Mesothelial cell of epicardium (in vitro differentiated cells): ENCODE results near the gene HTR1A. TPM values are rescaled to one million over a fixed set of nuclear protein-coding genes. Genes with fewer than 3 reads are reported as not detected.
A peak's percentile ranks its signal among the peaks of the same experiment; 100 is the strongest.

Experiments
- DNase-seq, 2 experiments: peaks; one replicate each; pipeline ENCODE4 v3.0.0; 2021; ENCODE audit warnings: low spot score in 2 of 2; ENCODE audit not compliant: unreplicated experiment in 2 of 2
- H3K27ac Mint-ChIP-seq: 2 replicates; pipeline ENCODE4 v1.8.0; 2021; ENCODE audit warnings: mixed read lengths
- H3K27me3 Mint-ChIP-seq: 2 replicates; pipeline ENCODE4 v1.8.0; 2021; ENCODE audit warnings: low read depth, mixed read lengths
- H3K36me3 Mint-ChIP-seq: 2 replicates; pipeline ENCODE4 v1.8.0; 2021; ENCODE audit warnings: mixed read lengths
- H3K4me1 Mint-ChIP-seq: 2 replicates; pipeline ENCODE4 v1.8.0; 2021; ENCODE audit warnings: mixed read lengths
- H3K4me3 Mint-ChIP-seq: 2 replicates; pipeline ENCODE4 v1.8.0; 2021; ENCODE audit warnings: mild to moderate bottlenecking, moderate library complexity, mixed read lengths
- H3K9me3 Mint-ChIP-seq: 2 replicates; pipeline ENCODE4 v1.8.0; 2021; ENCODE audit warnings: mixed read lengths
- CTCF ChIP-seq: fragments of 200-600 bp; sonication (generic); IDR thresholded peaks from one replicate; pipeline ENCODE4 v1.5.0; 2021; ENCODE audit warnings: antibody characterized with exemption; ENCODE audit not compliant: unreplicated experiment
- total RNA-seq: library from RNA; stranded (reverse); gene quantifications from 3 replicates; pipeline ENCODE4 v1.2.1, GENCODE V29; 2021

The HTR1A gene
- total RNA-seq, 1 donor from 2014 or later: not detected

- peak; percentile 55 for TF ChIP-seq CTCF
- peak in 1 of 2 experiments; percentile 61 for DNase-seq
- H3K36me3 Mint-ChIP-seq: no peaks in the 10 kb centered on the region
- H3K27ac Mint-ChIP-seq: no peak overlapping the region
- no peaks in the 10 kb centered on the region for H3K9me3 Mint-ChIP-seq
- no peak overlapping the region for H3K4me3 Mint-ChIP-seq
- peaks cover 16% of the 10 kb centered on the region for H3K4me1 Mint-ChIP-seq
- H3K27me3 Mint-ChIP-seq: peaks cover 61% of the 10 kb centered on the region
Measured at GRCh38 chr5:63963080-63963735, 963 bp upstream of the HTR1A start.

GRCh38 chr5:63961598-63962161, 565 bp downstream of the HTR1A start:
- DNase-seq: peak in 1 of 2 experiments; percentile 41
- Mint-ChIP-seq H3K9me3 (no peaks in the 10 kb centered on the region), H3K36me3 (no peaks in the 10 kb centered on the region), H3K4me1 (peaks cover 16% of the 10 kb centered on the region), H3K27me3 (peaks cover 75% of the 10 kb centered on the region), H3K27ac (no peak overlapping the region), H3K4me3 (no peak overlapping the region)
- TF ChIP-seq CTCF: no peak

GRCh38 chr5:63961125-63961597, 1.1 kb downstream of the HTR1A start:
- TF ChIP-seq CTCF: no peak
- H3K4me1 Mint-ChIP-seq: peaks cover 16% of the 10 kb centered on the region
- H3K9me3 Mint-ChIP-seq: no peaks in the 10 kb centered on the region
- H3K36me3 Mint-ChIP-seq: no peaks in the 10 kb centered on the region
- peaks cover 80% of the 10 kb centered on the region for H3K27me3 Mint-ChIP-seq
- no peak for DNase-seq
- H3K4me3 Mint-ChIP-seq: peak overlapping the region; percentile 15
- H3K27ac Mint-ChIP-seq: no peak overlapping the region

- peaks cover 82% of the 10 kb centered on the region for H3K27me3 Mint-ChIP-seq
- TF ChIP-seq CTCF: no peak
- H3K27ac Mint-ChIP-seq: no peak overlapping the region
- peak overlapping the region; percentile 15 for H3K4me3 Mint-ChIP-seq
- peaks cover 16% of the 10 kb centered on the region for H3K4me1 Mint-ChIP-seq
- H3K9me3 Mint-ChIP-seq: no peaks in the 10 kb centered on the region
- H3K36me3 Mint-ChIP-seq: no peaks in the 10 kb centered on the region
- DNase-seq: no peak
Measured at GRCh38 chr5:63960646-63961045, 1.6 kb downstream of the HTR1A start.

GRCh38 chr5:63959177-63959982, 2.9 kb downstream of the HTR1A start:
- Mint-ChIP-seq H3K4me1 (peaks cover 16% of the 10 kb centered on the region), H3K27me3 (peaks cover 93% of the 10 kb centered on the region), H3K4me3 (peak overlapping the region; percentile 59)

More at GRCh38 chr5:63959177-63959982, 2.9 kb downstream of the HTR1A start:
- DNase-seq: peak in 1 of 2 experiments; percentile 75
- H3K36me3 Mint-ChIP-seq: no peaks in the 10 kb centered on the region
- no peaks in the 10 kb centered on the region for H3K9me3 Mint-ChIP-seq
- TF ChIP-seq CTCF: no peak
- H3K27ac Mint-ChIP-seq: no peak overlapping the region
